Upper lobe of left lung (tissue), 4 donors: ENCODE results near the gene MCUR1.

Experiments
- CTCF ChIP-seq, 6 experiments: fragments of 450-650 bp in 4 of 6; fragments of 200-600 bp in 2 of 6; sonication (generic) in 2 of 6; IDR thresholded peaks; one replicate each; pipeline ENCODE4 v1.5.1; 2016 to 2019; ENCODE audit warnings: antibody characterized with exemption in 6 of 6
- EP300 ChIP-seq, 4 donors: sonication (generic); formaldehyde crosslinking; IDR thresholded peaks; one replicate each; pipeline ENCODE4 v1.5.1; 2017; ENCODE audit warnings: antibody characterized with exemption in 4 of 4, control low read depth in 2 of 4
- POLR2A ChIP-seq, 4 donors: fragments of 450-650 bp; IDR thresholded peaks; one replicate each; pipeline ENCODE4 v1.5.1; 2016 to 2017; ENCODE audit warnings: antibody characterized with exemption in 4 of 4, mild to moderate bottlenecking in 2 of 4
- POLR2AphosphoS5 ChIP-seq, 2 donors: sonication (generic); formaldehyde crosslinking; IDR thresholded peaks; one replicate each; pipeline ENCODE4 v1.5.1; 2017; ENCODE audit warnings: antibody characterized with exemption in 2 of 2

- no peak for TF ChIP-seq POLR2A (IDR thresholded peaks at IDR 0.05)
- no peak for TF ChIP-seq CTCF (IDR thresholded peaks at IDR 0.05)
- TF ChIP-seq EP300 (IDR thresholded peaks at IDR 0.05), result no peak
- TF ChIP-seq POLR2AphosphoS5 (IDR thresholded peaks at IDR 0.05), result no peak
These were observed 49.4 kb upstream of the MCUR1 start for GRCh38 chr6:13863699-13864155.
